DMS53 (cell line): ENCODE data around the gene RABL6.
A peak's percentile ranks its signal among the peaks of the same experiment; 100 is the strongest.
"Not testable (repeated sequence)": the region's sequence is repeated elsewhere in the genome, so short reads cannot be mapped to it uniquely, and the experiment has no call there.

Experiments used
- DNase-seq: peaks from one replicate; lab custom pipeline; 2025; lab: John Stamatoyannopoulos, UW

RABL6 gene

GRCh38 chr9:136821826-136822544 is 14.2 kb downstream of the RABL6 start:
- DNase-seq, result no peak

DNA sequence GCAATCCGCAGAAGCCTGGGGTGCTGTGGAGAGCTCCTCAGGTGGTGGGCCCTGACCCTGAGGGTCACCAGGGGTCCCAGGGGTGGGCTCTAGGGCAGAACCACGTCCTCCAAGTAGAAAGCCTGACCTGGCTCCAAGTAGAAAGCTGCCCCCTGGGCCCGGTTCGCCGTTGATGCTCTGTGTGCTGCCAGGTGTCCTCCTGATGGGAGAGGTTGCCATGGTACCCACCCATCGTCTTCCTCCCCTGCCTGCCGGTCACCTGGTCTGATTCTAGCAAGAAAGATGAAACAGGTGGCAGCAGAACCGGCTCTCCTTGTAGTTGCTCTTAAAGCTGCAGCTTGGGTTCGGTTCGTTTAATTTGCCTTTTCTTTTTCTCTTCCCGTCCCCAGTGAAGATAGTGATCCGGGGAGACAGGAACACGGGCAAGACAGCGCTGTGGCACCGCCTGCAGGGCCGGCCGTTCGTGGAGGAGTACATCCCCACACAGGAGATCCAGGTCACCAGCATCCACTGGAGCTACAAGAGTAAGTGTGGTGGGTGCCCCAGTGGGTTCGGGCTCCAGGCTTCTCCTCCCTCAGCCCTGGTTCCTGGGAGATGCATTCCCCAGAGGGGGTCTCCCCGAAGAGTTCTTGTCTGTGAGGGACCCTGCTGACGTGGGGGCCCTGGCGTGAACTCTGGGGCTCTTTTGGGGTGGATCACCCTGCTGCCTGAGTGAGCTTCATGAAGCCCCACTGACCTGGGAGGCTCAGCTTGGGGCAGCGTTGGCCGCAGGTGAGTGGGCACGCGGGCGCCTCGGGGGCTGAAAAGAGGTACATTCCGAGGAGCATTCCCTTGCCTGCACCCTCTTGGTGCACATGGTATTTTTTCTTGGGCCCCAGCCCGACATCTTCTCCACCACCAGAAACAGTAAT is 15.6 kb downstream of the RABL6 start:
- DNase-seq, result peak; percentile 47

DNA sequence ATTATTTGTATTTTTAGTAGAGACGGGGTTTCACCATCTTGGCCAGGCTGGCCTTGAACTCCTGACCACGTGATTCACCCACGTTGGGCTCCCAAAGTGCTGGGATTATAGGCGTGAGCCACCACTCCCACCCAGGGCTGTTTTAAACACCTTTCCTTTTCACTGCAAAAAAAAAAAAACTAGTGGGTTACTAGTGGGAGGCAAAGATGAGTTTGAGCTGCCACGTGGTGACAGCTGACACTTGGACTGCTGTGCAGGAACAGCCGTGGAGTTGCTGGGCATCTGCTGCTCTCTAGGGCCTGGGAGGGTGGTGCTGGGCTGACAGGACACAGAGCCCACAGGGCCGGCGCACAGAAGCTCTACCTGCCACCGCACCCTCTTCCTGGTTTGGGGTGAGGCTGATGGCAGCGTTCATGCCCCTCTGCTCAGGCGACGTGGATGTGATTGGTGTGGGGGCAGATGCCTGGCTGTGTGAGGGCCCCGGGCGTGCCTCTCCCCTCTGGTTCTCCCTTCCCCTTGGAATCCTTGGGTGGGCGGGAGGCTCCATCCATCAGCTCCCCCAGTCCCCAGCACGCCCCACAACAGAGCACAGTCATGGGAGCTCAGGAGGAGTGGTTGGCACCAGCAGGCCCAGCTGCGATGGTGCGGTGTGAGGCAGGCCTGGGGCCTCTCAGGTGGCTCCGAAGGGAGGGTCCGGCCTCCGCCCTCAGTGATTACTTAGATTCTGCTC is 16.9 kb downstream of the RABL6 start:
- DNase-seq, result no peak

DNA sequence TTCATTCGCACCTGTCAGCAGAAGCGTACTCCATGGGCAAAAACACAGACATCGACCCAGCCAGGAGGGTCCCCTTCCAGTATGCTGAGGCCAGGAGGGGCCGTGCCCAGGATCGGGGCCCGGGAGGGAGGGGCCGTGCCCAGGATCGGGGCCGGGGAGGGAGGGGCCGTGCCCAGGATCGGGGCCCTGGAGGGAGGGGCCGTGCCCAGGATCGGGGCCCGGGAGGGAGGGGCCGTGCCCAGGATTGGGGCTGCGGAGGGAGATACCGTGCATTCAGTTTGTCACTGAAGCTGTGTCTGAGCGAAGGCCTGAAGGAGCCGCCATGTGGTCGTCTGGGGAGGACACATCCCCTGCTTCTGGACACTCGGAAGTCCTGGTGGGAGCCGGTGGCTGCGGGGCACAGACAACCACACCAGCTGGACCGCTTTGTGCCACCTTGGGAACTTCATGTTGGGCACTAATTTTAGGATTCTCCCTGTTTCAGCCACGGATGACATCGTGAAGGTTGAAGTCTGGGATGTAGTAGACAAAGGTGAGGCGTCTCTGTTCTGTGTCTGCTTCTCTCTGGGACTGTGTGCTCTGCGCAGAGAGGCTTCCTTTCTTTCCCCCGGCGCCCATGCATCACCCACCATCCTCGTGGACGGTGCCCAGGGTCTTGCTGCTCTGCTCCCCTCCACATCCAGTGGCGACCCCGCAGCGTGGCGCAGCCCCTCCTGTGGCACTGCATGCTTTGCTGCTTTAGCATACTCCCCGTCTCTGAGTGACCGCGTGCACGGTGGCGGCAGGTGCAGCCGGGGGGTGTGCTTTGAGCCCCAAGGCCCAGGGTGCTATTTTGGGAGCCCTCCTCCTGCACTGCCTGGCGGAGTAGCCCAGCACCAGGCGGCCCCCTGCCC is 17.8 kb downstream of the RABL6 start:
- no peak for DNase-seq

- DNase-seq, result no peak
Measured at GRCh38 chr9:136826188-136826541, 18.4 kb downstream of the RABL6 start.

- no peak for DNase-seq
Measured at GRCh38 chr9:136826703-136827582, 19.2 kb downstream of the RABL6 start.

DNA sequence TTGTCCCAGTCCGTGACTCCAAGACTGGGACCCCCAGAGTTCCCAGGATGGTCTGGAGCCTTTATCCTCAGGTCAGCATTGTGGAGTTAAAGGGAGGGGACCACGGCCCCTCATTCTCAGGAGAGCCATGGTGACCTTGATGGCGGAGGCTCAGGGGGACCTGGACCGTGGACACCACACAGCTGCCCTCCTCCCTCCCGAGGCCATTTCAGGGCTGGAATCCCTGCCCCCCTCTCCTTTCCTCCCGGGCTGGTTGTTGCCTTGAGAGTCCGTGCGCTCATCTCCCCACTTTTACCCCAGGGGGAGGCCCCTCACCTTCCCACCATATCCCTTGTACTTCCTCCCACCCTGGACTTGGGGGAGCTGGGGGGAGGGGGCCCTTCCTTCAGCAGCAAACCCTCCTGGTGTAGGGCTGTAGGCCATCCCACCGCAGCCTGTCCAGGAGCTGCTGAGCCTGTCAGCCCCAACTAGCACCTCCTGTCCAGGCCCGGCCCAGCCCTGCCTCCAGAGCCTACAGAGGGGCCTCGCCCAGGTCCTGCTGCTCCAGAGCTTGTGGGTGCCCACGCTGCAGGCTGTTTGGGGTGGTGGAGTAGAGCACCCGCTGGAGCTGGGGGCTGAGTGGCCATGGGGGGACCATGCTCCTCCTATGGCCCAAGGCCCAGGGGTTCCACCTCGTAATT is 20.2 kb downstream of the RABL6 start:
- no peak for DNase-seq

- no peak for DNase-seq
Measured at GRCh38 chr9:136828474-136829140, 20.9 kb downstream of the RABL6 start.

DNA sequence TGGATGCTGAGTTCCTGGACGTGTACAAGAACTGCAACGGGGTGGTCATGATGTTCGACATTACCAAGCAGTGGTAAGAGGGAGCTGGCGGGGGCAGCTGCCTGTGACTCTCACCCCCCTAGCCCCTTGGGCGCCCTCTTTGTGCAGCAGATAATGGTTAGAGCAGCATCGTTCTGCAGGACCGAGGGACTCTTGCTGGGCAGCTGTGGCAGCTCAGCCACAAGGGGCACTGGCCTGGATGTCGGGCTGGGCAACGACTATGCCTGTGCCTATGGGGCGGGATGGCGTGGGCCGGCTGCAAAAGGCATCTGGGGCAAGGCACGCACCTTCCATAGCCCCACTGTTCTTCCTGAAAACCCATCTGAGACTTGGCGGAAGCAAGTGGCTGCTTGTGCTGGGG is 21.7 kb downstream of the RABL6 start:
- DNase-seq, result no peak

DNA sequence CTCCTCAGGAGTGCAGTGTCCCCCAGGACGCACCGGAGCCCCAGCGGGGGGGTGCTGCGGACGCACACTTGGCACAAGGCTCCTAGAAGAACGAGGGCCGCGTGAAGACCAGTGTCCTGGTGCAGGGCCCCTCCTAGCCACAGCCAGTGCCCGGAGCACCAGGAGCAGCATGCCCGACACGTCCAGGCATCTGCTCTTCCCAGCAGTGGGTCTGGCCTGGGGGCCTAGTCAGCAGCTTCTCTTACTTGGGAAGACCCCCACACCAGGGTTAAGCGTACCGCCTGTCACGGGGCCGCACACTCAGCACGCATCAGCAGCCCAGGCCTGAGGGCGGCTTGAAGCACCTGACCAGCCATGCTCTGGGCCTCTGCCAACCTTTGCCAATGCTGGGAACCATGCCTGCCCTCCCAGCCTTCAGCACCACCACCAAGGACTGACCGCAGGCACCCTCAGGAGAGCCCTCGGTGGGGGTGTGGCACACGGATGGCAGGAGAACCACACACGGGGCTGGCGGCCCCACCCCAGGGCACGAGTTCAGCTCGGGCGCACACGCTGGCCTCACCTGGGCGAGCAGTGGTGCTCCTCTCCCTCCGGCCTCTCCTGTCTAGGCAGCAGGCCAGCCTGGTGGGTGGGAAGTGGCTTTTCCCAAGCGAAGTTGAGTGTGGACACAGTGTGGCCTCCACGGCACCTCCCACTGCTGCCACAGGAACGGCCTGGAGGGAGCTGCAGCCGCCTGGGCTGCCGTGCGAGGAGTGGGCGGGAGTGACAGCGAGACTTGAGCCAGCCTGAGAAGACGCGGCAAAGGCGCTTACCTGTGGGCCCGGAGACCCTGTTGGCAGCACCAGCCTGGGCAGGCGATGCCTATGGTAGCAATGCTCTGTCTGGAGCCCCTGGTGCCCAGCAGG is 22.5 kb downstream of the RABL6 start:
- DNase-seq, result no peak

DNA sequence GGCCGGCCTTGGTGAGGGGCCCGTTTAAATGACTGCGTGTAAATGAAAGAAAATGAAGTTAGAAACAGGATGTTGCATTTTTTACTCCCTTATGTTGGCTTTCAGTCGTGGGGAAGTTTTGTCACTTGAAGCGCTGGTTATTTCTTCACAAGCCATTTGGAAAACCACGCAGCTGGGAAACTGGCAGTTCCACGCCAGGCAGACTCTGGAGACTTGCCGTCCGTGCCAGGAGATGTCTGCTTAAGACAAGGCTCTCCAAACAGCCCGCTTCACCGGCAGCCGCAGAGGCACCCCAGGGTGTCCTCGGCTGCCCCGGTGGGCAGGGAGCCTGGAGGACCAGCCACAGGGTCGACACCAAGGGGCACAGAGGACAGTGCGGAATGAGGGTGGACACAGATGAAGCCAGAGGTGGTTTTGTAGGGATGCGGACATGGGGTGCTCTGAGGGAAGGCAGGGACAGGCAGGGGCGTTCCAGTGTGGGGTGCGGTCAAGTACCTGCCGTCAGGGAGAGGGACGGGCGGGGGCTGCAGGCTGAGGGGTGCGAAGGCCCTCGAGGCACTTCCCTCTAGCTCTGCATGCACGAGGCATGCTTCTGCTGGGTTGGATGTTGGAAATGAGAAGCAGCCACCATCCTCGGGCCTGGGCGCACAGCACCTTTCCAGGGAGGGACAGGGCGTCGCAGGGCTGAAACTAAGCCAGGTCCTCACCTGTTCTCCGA is 23.4 kb downstream of the RABL6 start:
- no peak for DNase-seq

- DNase-seq, result no peak
Measured at GRCh38 chr9:136831720-136832104, 24.0 kb downstream of the RABL6 start.

DNA sequence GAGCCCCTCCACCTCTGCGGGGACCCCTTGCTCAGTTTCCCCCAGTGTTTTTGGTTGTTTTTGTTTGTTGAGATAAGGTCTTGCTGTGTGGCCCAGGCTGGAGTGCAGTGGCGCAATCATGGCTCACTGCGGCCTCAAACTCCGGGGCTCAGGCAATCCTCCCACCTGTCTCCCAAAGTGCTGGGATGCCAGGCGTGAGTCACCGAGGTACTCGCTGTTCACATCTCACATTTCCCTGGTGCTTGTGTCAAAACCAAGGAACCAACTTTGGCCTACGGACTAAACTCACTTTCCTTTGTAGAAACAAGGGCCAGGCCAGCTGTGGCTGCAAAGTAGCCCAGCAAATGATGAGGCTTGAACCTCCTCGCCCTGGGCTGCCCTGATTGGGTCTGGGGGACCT is 24.8 kb downstream of the RABL6 start:
- no peak for DNase-seq

DNA sequence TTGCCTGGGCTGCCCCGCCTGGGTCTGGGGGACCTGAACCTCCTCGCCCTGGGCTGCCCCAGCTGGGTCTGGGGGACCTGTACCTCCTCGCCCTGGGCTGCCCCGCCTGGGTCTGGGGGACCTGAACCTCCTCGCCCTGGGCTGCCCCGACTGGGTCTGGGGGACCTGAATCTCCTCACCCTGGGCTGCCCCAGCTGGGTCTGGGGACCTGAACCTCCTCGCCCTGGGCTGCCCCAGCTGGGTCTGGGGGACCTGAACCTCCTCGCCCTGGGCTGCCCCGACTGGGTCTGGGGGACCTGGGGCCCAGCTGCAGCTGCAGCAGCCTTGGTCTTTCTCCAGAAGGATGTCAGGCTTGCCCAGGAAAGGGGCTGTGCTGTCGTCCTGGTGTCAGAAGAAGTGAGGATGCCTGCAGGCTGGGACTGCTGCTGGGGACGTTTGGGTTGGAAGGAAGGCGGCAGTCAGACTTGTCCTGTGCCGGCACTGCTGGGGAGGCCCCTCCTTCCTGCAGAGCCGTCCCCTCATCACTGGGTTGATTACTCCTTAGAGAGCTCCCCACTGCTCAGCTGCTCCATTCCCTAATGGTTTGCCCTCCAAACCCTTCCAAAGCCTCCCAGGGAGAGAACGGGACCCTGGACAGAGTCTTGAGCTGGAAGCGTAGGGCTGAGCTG is 25.8 kb downstream of the RABL6 start:
- DNase-seq, result not testable (repeated sequence)

GRCh38 chr9:136835162-136835931 is 27.6 kb downstream of the RABL6 start:
- DNase-seq, result no peak
